Panc1 (cell line): Measurements from ENCODE around the gene ZNF511. TPM values are rescaled to one million over a fixed set of nuclear protein-coding genes. Genes with fewer than 3 reads are reported as not detected.

Experiments used
- ATAC-seq: fragments of 200-7000 bp; cut with Tn5 transposase; 2 replicates; pipeline ENCODE4 v1.9.1; 2020; ENCODE audit warnings: mild to moderate bottlenecking, moderate library complexity
- BruUV-seq: library from RNA; stranded (reverse); fragments of 400-500 nt; replicated peaks from 2 replicates; lab custom pipeline; 2021; lab: Mats Ljungman, UMichigan
- CTCF ChIA-PET: fragments of 300-600 bp; sonication (Branson Sonifier 250); formaldehyde crosslinking; loops from one replicate; lab custom pipeline; 2022; ENCODE audit warnings: antibody characterized with exemption; lab: Charles Lee
- POLR2A ChIA-PET: fragments of 300-600 bp; sonication (Branson Sonifier 250); formaldehyde crosslinking; loops from one replicate; lab custom pipeline; 2022; ENCODE audit warnings: antibody characterized with exemption; lab: Charles Lee
- DNase-seq: peaks from one replicate; pipeline ENCODE4 v3.0.0-alpha.2; 2010; ENCODE audit warnings: low read depth, low spot score
- H3K27ac ChIP-seq: 2 replicates; pipeline ENCODE4 v1.5.1; 2011; ENCODE audit warnings: mild to moderate bottlenecking, low read length, inconsistent platforms
- H3K27me3 ChIP-seq: fragments of 200-500 bp; sonication (Bioruptor generic); 2 replicates; pipeline ENCODE4 v1.6.0; 2014; ENCODE audit warnings: low read length, inconsistent platforms; ENCODE audit not compliant: control insufficient read depth, insufficient read depth
- H3K36me3 ChIP-seq: fragments of 200-500 bp; sonication (Bioruptor generic); 2 replicates; pipeline ENCODE4 v1.5.1; 2014; ENCODE audit warnings: inconsistent platforms, mild to moderate bottlenecking, low read length, moderate library complexity; ENCODE audit not compliant: control insufficient read depth, insufficient read depth
- H3K4me1 ChIP-seq: 2 replicates; pipeline ENCODE4 v1.5.1; 2011; ENCODE audit warnings: inconsistent platforms, mild to moderate bottlenecking, low read length, moderate library complexity; ENCODE audit not compliant: control insufficient read depth, insufficient read depth
- H3K4me3 ChIP-seq, 2 experiments: 2 replicates each; pipeline ENCODE4 v1.5.1; 2011 to 2012; ENCODE audit warnings: low read depth in 2 of 2, low read length in 2 of 2, mild to moderate bottlenecking in 2 of 2, inconsistent platforms in 1 of 2, moderate library complexity in 1 of 2
- H3K9me3 ChIP-seq: fragments of 200-500 bp; sonication (Bioruptor generic); 2 replicates; pipeline ENCODE4 v1.5.1; 2014; ENCODE audit warnings: low read depth, mild to moderate bottlenecking, inconsistent platforms, low read length, moderate library complexity; ENCODE audit not compliant: control insufficient read depth, insufficient read depth
- POLR2AphosphoS5 ChIP-seq: IDR thresholded peaks from 2 replicates; pipeline ENCODE4 v1.6.1; 2012; ENCODE audit warnings: mild to moderate bottlenecking, low read depth, low read length, moderate library complexity
- SIN3A ChIP-seq: IDR thresholded peaks from 2 replicates; pipeline ENCODE4 v1.6.1; 2012; ENCODE audit warnings: low read depth, mild to moderate bottlenecking, low read length, moderate library complexity, borderline replicate concordance; ENCODE audit not compliant: insufficient read depth
- TCF7L2 ChIP-seq: IDR thresholded peaks from 2 replicates; pipeline ENCODE4 v1.6.1; 2011; ENCODE audit warnings: mild to moderate bottlenecking, low read depth, low read length, inconsistent platforms
- in situ Hi-C: cut with HindIII; loops from 2 replicates; pipeline ENCODE4 v1.10.0; 2016; ENCODE audit warnings: low sequenced_read_pairs, low pct_unique_long_range_greater_than_20kb
- intact Hi-C: fragments of 100-400 bp; cut with micrococcal nuclease; formaldehyde crosslinking; loops from one replicate; pipeline ENCODE4 v1.10.0; 2022; ENCODE audit not compliant: unreplicated experiment
- total RNA-seq: library from RNA; stranded (reverse); gene quantifications from one replicate; pipeline ENCODE4 v1.2.1, GENCODE V29; 2021; ENCODE audit not compliant: unreplicated experiment
- TF ChIP-seq, protein P1 (sequence below): fragments of 450-650 bp; IDR thresholded peaks from 2 replicates; pipeline ENCODE4 v1.5.1; 2017; ENCODE audit warnings: mild to moderate bottlenecking
- TF ChIP-seq, protein P2 (sequence below), 2 experiments: IDR thresholded peaks; 2 replicates each; pipeline ENCODE4 v1.6.1; 2011 to 2012; ENCODE audit warnings: low read depth in 2 of 2, control low read depth in 1 of 2, low read length in 1 of 2, mild to moderate bottlenecking in 1 of 2, moderate library complexity in 1 of 2; ENCODE audit not compliant: insufficient read depth in 1 of 2

ZNF511 gene
- total RNA-seq, 1 experiment from 2014 or later: 93.8 TPM

DNA sequence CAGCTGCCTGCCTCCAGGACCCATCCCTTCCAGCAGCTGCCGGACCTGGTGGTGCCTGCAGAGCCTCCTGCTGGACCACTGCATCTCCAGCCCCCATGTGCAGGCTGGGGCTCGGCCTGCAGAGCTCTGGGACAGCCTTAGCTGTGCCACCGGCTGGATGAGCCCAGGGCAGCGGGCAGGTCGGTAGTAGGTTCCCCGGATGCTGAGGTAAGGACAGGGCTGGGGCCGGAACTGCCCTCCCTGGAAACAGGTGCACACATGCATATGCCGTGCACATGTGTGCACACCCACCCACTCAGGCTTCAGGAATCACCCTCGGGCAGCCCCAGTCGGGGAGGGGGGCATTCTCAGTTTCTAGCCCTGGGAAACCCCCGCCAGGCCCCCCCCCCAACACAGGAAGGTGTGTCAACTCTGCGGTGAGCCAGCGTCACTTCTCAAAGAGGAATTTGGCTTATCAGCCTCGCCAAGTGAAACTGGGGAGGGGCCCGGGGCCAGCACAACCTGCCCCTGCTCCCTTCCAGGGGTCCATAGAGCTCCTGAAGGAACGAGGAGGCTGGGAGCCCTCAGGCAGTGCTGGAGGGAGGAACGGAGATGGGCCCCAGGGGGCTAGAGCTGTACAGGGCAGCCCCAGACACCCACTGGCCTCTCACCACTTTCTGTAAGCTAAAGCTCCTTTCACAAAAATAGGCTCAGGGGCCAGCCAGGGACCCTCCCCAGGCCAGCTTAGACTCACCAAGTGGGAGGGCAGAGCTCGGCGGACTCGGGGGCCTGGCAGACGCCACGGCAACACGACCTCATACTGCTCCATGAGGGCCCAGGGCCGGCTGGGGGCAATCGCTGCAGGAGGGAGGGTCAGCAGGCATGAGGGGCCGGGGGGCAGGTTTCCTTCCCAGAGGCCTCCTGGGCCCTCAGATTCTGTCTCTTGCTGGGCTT, 33.7 kb upstream of the ZNF511 start:
- ChIA-PET CTCF (interaction anchor here (0.5 to 1.6 kb wide), 3 partner anchors 18 to 1525 kb away, joined by 3 to 5 read pairs (median 3); no protein-coding TSS in a partner anchor), POLR2A (interaction anchor here (0.5 to 0.7 kb wide), 2 partner anchors 11 to 803 kb away, joined by 3 to 8 read pairs; no protein-coding TSS in a partner anchor)
- intact Hi-C loops: no loop called here
- Histone ChIP-seq H3K27ac (no peak overlapping the region), H3K9me3 (no peaks in the 10 kb centered on the region), H3K4me3 (no peak overlapping the region), H3K27me3 (no peaks in the 10 kb centered on the region), H3K36me3 (no peaks in the 10 kb centered on the region), H3K4me1 (peaks cover 44% of the 10 kb centered on the region)
- in situ Hi-C loops: no loop called here
- TF ChIP-seq, protein P1, sequence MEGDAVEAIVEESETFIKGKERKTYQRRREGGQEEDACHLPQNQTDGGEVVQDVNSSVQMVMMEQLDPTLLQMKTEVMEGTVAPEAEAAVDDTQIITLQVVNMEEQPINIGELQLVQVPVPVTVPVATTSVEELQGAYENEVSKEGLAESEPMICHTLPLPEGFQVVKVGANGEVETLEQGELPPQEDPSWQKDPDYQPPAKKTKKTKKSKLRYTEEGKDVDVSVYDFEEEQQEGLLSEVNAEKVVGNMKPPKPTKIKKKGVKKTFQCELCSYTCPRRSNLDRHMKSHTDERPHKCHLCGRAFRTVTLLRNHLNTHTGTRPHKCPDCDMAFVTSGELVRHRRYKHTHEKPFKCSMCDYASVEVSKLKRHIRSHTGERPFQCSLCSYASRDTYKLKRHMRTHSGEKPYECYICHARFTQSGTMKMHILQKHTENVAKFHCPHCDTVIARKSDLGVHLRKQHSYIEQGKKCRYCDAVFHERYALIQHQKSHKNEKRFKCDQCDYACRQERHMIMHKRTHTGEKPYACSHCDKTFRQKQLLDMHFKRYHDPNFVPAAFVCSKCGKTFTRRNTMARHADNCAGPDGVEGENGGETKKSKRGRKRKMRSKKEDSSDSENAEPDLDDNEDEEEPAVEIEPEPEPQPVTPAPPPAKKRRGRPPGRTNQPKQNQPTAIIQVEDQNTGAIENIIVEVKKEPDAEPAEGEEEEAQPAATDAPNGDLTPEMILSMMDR: no peak
- no peak for TF ChIP-seq POLR2AphosphoS5
- TF ChIP-seq, protein P2, sequence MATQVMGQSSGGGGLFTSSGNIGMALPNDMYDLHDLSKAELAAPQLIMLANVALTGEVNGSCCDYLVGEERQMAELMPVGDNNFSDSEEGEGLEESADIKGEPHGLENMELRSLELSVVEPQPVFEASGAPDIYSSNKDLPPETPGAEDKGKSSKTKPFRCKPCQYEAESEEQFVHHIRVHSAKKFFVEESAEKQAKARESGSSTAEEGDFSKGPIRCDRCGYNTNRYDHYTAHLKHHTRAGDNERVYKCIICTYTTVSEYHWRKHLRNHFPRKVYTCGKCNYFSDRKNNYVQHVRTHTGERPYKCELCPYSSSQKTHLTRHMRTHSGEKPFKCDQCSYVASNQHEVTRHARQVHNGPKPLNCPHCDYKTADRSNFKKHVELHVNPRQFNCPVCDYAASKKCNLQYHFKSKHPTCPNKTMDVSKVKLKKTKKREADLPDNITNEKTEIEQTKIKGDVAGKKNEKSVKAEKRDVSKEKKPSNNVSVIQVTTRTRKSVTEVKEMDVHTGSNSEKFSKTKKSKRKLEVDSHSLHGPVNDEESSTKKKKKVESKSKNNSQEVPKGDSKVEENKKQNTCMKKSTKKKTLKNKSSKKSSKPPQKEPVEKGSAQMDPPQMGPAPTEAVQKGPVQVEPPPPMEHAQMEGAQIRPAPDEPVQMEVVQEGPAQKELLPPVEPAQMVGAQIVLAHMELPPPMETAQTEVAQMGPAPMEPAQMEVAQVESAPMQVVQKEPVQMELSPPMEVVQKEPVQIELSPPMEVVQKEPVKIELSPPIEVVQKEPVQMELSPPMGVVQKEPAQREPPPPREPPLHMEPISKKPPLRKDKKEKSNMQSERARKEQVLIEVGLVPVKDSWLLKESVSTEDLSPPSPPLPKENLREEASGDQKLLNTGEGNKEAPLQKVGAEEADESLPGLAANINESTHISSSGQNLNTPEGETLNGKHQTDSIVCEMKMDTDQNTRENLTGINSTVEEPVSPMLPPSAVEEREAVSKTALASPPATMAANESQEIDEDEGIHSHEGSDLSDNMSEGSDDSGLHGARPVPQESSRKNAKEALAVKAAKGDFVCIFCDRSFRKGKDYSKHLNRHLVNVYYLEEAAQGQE (IDR thresholded peaks at IDR 0.05; ENCODE audit: insufficient read depth in 1 of 2, low read depth in 2 of 2, low read length in 1 of 2): no peak
- no peak for TF ChIP-seq SIN3A
- TF ChIP-seq TCF7L2: no peak
- ATAC-seq: peak; percentile 47
- DNase-seq: no peak
- BruUV-seq: no TSS peak

- ChIA-PET POLR2A (interaction anchor here (0.5 kb wide), 1 partner anchor 12 kb away, joined by 8 read pairs; no protein-coding TSS in a partner anchor), CTCF (interaction anchor here (1.6 kb wide), 1 partner anchor 18 kb away, joined by 5 read pairs; no protein-coding TSS in a partner anchor)
- Histone ChIP-seq H3K27me3 (no peaks in the 10 kb centered on the region), H3K4me1 (peaks cover 44% of the 10 kb centered on the region), H3K27ac (no peak overlapping the region), H3K9me3 (no peaks in the 10 kb centered on the region), H3K36me3 (no peaks in the 10 kb centered on the region), H3K4me3 (no peak overlapping the region)
- no TSS peak for BruUV-seq
- no peak for DNase-seq
- 0 out of 2 replicates have a peak, but pooled peaks have one; percentile 6 for ATAC-seq
- intact Hi-C loops: no loop called here
- TF ChIP-seq, protein P1: no peak
- in situ Hi-C loops: no loop called here
Measured at GRCh38 chr10:133275684-133276092, 33.0 kb upstream of the ZNF511 start.
